CD4-positive, alpha-beta T cell treated with Interleukin-15 for 1 hour (primary cell): ENCODE measurements around the gene OR4X1.
"Not testable (repeated sequence)": the region's sequence is repeated elsewhere in the genome, so short reads cannot be mapped to it uniquely, and the experiment has no call there.

Experiments
- DNase-seq: peaks from one replicate; pipeline ENCODE4 v3.0.0-alpha.2; 2020

Gene OR4X1, protein sequence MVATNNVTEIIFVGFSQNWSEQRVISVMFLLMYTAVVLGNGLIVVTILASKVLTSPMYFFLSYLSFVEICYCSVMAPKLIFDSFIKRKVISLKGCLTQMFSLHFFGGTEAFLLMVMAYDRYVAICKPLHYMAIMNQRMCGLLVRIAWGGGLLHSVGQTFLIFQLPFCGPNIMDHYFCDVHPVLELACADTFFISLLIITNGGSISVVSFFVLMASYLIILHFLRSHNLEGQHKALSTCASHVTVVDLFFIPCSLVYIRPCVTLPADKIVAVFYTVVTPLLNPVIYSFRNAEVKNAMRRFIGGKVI

DNA sequence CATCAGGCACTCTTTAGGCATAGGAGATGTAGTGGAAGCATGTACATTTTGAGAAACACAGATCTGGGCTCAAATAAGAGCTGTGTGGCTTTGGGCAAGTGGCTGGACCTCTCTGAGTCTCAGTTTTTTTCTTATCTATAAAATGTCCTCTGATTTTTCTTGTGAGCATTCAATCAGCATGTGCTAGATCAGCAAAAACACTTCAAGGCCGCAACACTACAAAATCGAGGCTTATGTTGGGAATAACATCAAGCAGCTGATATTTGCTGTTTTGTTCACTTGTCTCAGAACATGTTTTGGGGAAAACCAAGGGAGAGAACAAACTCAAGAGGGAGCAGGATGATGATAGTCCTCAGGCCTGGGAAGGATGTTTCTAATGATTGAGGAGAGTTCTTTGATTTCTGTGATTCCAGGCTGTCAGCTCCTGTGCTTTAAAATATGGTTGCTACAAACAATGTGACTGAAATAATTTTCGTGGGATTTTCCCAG, at the start of gene OR4X1:
OR4X1 (plus strand) TSS at position 439 of the 489 bp plus-strand sequence; CDS start at position 439, 0 bp downstream.
- DNase-seq, result no peak

DNA sequence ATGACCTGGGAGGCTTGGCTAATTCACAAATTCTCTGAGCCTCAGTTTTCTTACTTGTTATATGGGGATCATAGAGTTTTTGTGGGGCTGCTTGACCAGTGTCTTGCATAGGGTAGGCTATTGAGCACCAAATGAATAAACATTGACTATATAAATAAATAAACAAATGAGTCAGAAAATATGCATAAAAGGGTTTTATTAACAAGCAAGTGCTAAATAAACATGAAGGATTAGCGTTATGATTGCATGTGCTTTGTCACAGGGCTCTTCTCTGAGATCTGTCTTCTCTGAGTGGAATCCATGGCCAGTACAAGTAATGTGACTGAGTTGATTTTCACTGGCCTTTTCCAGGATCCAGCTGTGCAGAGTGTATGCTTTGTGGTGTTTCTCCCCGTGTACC, 47.2 kb upstream of the OR4X1 start, which contains the start of gene OR4B1:
OR4B1 (plus strand) TSS at position 301 of the 400 bp plus-strand sequence; CDS start at position 301, 0 bp downstream.
- no peak for DNase-seq

DNA sequence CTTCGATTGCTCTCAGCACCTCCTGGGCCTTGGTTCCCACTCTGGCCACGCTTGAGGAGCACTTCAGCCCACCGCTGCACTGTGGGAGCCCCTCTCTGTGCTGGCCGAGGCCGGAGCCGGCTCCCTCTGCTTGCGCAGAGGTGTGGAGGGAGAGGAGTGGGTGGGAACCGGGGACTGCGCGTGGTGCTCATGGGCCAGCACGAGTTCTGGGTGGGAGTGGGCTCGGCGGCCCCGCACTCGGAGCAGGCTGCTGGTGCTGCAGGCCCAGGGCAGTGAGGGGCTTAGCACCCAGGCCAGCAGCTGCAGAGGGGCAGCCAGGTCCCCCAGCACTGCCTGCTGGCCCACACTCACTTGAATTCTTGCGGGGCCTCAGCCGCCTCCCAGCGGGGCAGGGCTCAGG, 34.9 kb upstream of the OR4X1 start:
- no peak for DNase-seq

DNA sequence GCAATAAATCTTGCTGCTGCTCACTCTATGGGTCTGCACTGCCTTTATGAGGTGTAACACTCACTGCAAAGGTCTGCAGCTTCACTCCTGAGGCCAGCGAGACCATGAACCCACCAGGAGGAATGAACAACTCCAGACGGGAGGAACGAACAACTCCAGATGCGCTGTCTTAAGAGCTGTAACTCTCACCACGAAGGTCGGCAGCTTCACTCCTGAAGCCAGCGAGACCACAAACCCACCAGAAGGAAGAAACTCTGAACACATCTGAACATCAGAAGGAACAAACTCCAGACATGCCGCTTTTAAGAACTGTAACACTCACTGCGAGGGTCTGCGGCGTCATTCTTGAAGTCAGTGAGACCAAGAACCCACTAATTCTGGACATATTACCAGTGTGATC, 33.6 kb upstream of the OR4X1 start:
- not testable (repeated sequence) for DNase-seq

DNA sequence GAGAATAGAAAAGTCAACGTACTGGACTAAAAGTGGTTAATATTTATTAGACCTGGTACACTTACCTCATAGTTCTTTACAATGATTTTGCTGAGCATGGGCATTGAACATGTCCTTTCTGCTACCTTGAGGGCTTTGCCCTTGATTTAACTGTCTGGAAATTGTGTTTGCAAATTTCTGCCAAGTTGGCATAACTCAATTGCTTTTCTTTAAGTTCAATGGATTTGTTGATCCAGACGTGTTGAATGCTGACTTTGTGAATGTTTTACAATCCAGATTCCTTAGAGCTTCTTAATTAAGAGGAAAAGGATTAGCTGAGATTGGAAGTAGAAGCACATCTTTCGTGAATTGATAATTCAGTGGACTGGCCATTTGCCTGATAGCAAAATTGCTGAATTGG, 25.9 kb upstream of the OR4X1 start:
- no peak for DNase-seq

DNA sequence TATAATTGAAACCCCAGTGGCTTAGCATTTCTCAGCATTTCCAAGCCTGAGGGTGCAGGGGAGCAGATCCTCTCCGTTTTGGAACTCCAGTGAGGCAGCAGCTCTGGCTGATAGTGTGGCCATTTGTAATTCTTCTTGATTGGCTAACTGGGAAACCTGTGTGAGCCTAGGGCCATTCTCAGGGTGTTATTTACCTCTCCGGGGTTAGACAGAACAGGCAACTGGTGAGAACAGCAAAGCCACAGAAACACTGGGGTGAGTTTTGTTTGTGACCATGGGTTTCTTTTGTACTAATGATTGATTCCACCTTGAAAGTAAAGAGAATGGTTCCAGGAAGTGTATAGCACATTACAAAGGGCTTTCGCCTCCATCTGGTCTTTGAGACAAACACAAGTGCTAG, 21.2 kb upstream of the OR4X1 start:
- DNase-seq, result no peak

DNA sequence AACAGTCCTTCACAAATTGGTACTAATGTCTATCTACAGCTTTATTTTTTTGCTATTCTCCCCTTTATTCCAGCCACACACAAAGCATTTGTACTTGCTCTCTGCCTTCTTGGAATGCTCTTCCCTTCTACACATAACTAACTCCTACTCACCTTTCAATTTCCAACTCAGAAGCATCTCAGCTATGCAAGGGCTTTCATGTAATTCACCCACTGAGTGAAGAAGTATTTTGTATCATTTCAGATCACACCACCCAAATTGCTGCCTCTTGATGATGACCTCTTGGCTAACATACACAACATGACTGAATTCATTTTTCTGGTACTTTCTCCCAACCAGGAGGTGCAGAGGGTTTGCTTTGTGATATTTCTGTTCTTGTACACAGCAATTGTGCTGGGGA, 18.9 kb upstream of the OR4X1 start, which contains the start of gene OR4X2:
OR4X2 (plus strand) TSS at position 301 of the 400 bp plus-strand sequence; CDS start at position 301, 0 bp downstream.
- no peak for DNase-seq

DNA sequence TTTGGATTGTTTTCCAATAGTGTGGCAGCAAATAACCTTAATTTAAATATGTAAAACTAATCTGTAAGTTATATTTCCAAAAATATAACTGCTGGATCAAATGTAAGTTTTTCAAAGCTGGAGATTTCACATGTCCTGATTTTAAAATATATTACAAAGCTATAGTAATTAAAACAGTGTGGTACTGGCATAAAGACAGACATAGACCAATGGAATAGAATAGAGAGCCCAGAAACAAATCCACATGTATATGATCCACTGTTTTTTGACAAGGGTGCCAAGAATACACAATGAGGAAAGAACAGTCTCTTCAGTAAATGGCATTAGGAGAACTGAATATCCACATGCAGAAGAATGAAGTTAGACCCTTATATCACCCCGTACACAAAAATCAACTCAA, 14.8 kb upstream of the OR4X1 start:
- DNase-seq, result no peak

DNA sequence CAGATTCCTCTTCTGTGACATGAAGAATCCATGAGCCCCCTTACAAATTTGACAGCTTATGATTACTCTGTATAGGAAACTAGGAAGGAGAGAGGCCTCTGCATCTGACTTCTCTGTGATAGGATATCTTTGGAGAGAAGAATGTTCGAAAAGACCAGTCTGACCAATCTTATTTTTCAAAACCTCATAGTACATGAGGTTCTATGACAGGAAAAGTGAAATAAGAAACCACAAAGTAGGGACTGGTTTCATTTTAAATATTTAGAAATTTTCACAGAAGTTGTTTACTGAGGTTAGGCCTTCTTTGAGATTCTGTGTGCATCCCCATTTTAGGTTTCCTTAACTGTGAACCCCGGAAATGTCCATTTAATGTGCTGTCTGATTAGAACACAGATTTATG, 2.1 kb upstream of the OR4X1 start:
- no peak for DNase-seq

DNA sequence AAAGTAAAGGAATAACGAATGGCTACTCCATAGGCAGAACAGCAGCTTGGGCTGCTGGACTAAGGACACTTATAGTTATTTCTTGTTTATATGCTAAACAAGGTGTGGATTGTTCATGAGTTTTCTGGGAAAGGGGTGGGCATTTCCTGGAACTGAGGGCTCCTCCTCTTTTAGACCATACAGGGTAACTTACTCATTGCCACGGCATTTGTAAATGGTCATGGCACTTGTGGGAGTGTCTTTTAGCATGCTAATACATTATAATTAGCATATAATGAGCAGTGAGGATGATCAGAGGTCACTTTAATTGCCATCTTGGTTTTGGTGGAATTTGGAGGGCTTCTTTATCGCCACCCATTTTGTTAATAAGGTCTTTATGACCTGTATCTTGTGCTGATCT, 7.0 kb downstream of the OR4X1 start:
- no peak for DNase-seq

DNA sequence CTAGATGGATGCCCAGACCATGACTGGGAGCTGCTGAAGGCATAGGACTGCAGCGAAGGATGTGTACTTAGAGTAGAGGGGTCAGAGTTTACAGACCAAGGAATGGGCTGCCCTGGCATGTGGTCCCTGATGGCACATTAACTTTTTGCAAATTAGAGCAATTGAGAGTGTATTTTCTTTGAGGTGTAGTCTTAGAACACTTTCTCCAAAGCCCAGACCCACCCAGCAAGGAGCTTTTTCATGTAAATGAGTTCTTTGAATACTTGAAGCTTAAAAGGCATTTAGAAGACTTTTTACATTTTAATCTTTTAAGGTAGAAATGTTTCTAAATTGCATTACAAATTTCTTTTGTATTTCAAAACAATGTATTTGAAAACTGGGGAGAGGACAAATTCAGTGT, 8.9 kb downstream of the OR4X1 start:
- no peak for DNase-seq

DNA sequence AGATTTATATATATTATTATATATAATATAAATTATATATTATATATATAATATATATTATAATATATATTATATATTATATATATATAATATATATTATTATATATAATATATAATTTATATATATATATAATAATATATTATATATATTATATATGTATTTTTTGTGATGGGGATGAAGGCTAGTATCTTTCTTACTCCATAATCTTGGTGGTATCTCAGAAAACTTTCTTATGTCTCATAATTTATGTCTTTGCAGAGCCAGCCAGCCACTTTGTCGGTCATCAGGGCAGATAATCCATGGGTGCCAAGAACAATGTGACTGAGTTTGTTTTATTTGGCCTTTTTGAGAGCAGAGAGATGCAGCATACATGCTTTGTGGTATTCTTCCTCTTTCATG, 42.3 kb downstream of the OR4X1 start, which contains the start of gene OR4S1:
OR4S1 (plus strand) TSS at position 301 of the 400 bp plus-strand sequence; CDS start at position 301, 0 bp downstream.
- DNase-seq, result no peak

DNA sequence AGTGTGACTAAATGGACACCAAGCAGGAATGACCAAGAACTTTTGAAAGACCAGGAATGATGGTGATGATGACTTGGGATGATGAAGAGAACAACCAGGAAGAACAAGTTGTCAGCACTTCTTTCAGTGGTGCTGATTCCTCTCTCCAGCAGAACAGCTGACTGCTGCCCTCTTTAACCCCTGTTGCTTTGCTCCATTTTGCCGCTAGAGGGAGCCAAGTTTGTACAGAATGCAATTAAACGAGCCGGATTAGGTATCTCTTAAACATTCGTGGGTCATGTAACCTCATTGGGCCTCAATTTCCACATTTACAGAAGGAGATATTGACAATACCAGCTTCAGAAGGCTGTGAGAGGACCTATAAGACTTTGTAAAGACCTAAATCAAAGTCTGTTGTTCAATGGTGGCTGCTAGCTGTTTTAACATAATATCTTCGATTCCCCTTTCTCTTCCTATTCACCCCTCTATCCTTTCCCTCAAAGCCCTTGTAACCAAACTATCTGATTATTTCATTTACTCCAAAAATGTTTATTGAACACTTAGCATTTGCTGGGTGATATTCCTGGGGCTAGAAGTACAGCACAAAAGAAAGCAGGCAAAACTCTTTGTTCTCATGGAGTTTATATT, 44.2 kb downstream of the OR4X1 start:
- DNase-seq, result no peak

DNA sequence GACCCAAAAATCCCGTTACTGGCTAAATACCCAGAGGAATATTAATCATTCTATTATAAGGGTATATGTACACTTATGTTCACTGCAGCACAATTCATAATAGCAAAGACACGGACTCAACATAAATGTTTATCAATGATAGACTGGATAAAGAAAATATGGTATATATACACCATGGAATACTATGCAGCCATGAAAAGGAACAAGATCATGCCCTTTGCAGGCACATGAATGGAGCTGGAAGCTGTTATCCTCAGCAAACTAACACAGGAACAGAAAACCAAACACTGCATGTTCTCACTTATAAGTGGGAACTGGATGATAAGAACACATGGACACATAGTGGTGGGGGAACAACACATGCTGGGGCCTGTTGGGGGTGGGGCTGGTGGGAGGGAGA, 49.9 kb downstream of the OR4X1 start:
- DNase-seq, result not testable (repeated sequence)
